Urinary bladder (tissue), 4 donors: Measurements from ENCODE around the gene CHTF8. TPM values are rescaled to one million over a fixed set of nuclear protein-coding genes. Genes with fewer than 3 reads are reported as not detected.
A peak's percentile ranks its signal among the peaks of the same experiment; 100 is the strongest.

Experiments used
- DNase-seq: peaks from one replicate; pipeline ENCODE4 v3.0.0-alpha.2; 2015; ENCODE audit errors: extremely low spot score
- H3K27ac ChIP-seq: one replicate; pipeline ENCODE4 v1.5.1; 2013; ENCODE audit warnings: low read depth, mild to moderate bottlenecking, moderate library complexity
- H3K36me3 ChIP-seq: one replicate; pipeline ENCODE4 v1.6.1; 2013; ENCODE audit warnings: mild to moderate bottlenecking, moderate library complexity; ENCODE audit not compliant: insufficient read depth
- H3K4me1 ChIP-seq: one replicate; pipeline ENCODE4 v1.6.1; 2013; ENCODE audit warnings: mild to moderate bottlenecking, moderate library complexity; ENCODE audit not compliant: insufficient read depth
- H3K4me3 ChIP-seq: one replicate; pipeline ENCODE4 v1.5.1; 2013; ENCODE audit warnings: low read depth, low read length
- WGBS: extraction: QIAGEN DNeasy Blood & Tissue Kit; methylation state at CpG from one replicate; pipeline ENCODE4 v1.1.7; 2013; 5-methylcytosine and 5-hydroxymethylcytosine counted together
- polyA plus RNA-seq: library from polyadenylated mRNA; stranded (reverse); fragments of 200-250 nt; gene quantifications from one replicate; pipeline ENCODE4 v1.2.3, GENCODE V29; 2013
- total RNA-seq: library from RNA; depleted of rRNA; stranded (reverse); fragments of >200 nt; gene quantifications from one replicate; pipeline ENCODE4 v1.2.3, GENCODE V29; 2014
- donor health status: healthy with polysubstance abuse.
- donor health status: healthy.

The CHTF8 gene
- total and polyA plus RNA-seq, 2 donors = 67.9 to 76.5 TPM

DNA sequence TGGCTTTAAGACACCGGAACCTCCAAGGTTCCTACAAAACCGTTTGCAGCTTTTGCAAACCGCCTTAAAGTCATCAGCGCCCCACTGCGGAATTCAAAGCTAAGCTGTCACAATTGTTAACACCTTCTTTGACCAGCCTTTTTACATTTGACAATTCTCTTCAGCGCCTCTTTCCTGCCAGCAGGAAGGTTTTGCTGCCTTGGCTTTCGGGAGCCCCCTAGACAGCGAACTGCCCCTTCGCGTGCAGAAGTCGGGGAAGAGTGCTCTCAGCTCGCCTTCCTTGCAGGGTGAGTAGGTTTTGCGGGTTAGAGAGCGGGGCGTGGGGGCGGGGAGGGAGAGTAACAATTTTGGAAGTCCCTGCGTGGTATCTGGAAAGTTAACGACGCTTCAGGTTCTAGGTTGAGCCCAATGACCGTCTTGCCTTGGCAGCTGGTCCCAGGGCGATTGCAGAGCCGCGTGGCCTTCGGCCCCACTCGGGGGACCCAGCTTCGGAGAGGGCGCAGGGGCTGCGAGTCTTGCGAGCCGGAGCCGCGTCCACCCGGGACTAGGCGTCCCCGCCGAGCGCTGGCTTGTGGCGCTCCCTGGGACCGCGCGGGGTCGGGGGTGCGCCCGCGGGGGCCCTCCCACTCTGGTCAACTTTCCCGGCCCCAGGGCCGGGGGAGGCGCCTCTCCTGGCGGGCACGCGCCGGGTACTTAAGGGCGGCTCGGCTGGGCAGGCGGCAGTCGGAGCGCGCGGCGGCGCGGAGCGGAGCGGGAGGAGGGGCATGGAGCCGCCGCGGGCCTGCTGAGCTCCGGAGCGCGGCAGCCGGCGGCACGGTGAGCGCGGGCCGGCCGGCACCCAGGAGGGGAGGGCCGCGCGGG is 26.7 kb downstream of the CHTF8 start, which contains the start of gene HAS3:
Gene HAS3, plus strand, starts transcription at position 153 of the 861 bp plus-strand sequence. CDS start 3,743 bp downstream, outside the sequence.
- Histone ChIP-seq H3K36me3 (no peaks in the 10 kb centered on the region), H3K4me3 (peak within 1 kb of the TSS; percentile 49), H3K27ac (no peak within 1 kb of the TSS), H3K4me1 (no peaks in the 10 kb centered on the region)
- no peak for DNase-seq
- under 1% methylated on average over 80 of the region's 80 CpGs for WGBS

DNA sequence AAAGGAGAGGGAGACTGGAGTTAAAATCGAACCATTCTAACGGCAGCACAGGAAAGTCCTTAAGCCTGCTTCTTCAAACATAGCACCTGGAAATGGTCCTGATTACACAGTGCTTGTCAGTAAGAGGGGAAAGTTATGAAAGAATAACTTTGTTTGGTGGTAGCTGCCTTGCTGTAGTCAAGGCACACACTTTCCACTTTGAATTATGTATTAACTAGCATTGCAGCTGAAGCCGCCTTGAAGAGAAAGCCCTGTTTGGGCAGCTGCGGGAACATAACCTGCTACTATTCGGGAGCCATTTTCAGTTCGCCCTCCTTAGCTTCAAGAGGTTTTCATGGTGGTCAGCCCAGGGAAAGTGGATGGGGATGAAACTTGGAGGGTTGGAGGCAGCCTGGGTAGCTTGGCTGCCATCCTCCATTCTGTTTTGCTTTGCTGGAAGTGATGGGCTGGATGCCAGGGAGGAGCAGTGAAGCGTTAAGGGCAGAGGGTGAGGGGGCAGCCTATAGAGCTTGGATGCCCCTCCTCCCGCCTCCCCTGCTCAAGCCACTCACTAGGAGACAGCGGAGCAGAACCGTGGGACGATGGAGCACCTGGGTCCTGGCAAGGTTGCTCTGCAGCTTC is 32.2 kb downstream of the CHTF8 start:
- Histone ChIP-seq H3K36me3 (no peaks in the 10 kb centered on the region), H3K4me3 (no peak overlapping the region), H3K4me1 (no peaks in the 10 kb centered on the region), H3K27ac (no peak overlapping the region)
- no peak for DNase-seq
- WGBS = 60% methylated on average over 11 of the region's 11 CpGs

DNA sequence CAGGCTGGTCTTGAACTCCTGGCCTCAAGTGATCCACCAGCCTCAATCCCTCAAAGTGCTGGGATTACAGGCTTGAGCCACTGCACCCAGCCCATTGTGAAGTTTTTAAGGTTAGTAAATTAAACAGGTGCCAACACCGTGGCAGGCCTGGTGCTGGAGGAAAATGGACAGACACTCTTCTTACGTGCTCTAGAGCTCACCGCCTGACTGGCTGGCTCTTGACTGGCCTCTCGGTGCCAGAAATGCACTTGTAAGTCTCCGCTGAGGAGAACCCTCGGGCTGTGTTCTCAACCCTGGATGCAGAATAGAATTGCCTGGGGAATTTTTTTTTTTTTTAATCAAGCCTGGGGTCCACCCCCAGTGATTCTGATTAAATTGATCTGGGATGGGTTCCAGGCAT is 37.2 kb downstream of the CHTF8 start:
- Histone ChIP-seq H3K4me1 (no peaks in the 10 kb centered on the region), H3K36me3 (no peaks in the 10 kb centered on the region), H3K27ac (no peak overlapping the region), H3K4me3 (no peak overlapping the region)
- WGBS = 82% methylated on average over 6 of the region's 6 CpGs
- no peak for DNase-seq

DNA sequence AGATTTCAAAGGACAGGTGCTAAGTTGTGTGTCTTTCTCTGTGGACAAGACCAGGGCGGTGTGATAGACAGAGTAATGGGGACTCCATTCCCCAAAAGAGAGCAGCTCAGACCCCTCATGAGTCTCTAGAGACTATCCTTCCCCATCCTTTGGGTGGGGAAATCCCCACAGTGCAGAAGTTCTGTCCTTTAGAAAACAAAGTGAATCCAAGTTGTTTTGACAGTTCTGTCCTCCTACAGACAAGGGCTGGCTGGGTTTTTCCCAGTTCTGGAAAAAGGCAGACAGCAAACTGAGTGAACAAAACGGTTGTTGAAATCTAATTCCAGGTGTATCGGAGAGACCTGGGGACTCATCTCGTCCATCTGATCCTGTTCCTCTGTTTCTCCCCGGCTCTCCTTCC is 37.9 kb downstream of the CHTF8 start:
- no peak overlapping the region for H3K27ac ChIP-seq
- 72% methylated on average over 5 of the region's 5 CpGs for WGBS
- no peaks in the 10 kb centered on the region for H3K4me1 ChIP-seq
- H3K4me3 ChIP-seq = no peak overlapping the region
- no peaks in the 10 kb centered on the region for H3K36me3 ChIP-seq
- no peak for DNase-seq

GRCh38 chr16:69093974-69094373 is 38.4 kb downstream of the CHTF8 start:
- no peak overlapping the region for H3K4me3 ChIP-seq
- 79% methylated on average over 3 of the region's 3 CpGs for whole genome bisulfite sequencing
- H3K27ac ChIP-seq = no peak overlapping the region
- DNase-seq = no peak
- no peaks in the 10 kb centered on the region for H3K4me1 ChIP-seq
- no peaks in the 10 kb centered on the region for H3K36me3 ChIP-seq

GRCh38 chr16:69089091-69089910 is 43.1 kb downstream of the CHTF8 start:
- DNase-seq = peak; percentile 39
- no peak overlapping the region for H3K4me3 ChIP-seq
- H3K36me3 ChIP-seq = peaks cover 1% of the 10 kb centered on the region
- 52% methylated on average over 16 of the region's 16 CpGs for WGBS
- H3K4me1 ChIP-seq = peaks cover 1% of the 10 kb centered on the region
- no peak overlapping the region for H3K27ac ChIP-seq

- WGBS = 85% methylated on average over 4 of the region's 4 CpGs
- no peak for DNase-seq
Measured at GRCh38 chr16:69088684-69089083, 43.7 kb downstream of the CHTF8 start.

DNA sequence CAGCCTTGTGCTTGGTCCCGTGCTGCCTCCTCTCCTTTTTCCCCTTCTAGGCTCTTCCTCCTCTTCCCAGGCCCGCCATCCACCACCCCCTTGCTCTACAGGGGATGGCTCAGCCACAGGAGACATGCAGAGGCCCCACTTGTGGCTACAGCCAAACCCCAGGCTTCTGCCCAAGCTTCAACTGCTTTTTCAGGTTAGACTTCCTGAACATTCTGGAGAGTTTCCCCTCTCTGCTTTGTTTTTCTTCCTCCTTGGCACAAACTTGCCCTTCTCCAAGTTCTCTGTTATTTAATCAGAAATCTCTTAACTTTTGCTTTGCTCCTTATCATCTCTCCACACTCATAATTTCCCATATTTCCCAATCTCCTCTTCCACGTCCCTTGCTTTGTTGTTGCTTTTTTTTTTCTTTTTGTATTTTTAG is 45.2 kb downstream of the CHTF8 start:
- Histone ChIP-seq H3K4me3 (no peak overlapping the region), H3K27ac (peak overlapping the region; percentile 84), H3K4me1 (peaks cover 1% of the 10 kb centered on the region), H3K36me3 (peaks cover 3% of the 10 kb centered on the region)
- 75% methylated on average over 3 of the region's 3 CpGs for WGBS
- DNase-seq = no peak

More at GRCh38 chr16:69088684-69089083, 43.7 kb downstream of the CHTF8 start:
- Histone ChIP-seq H3K4me3 (no peak overlapping the region), H3K36me3 (peaks cover 3% of the 10 kb centered on the region), H3K4me1 (peaks cover 1% of the 10 kb centered on the region), H3K27ac (no peak overlapping the region)

DNA sequence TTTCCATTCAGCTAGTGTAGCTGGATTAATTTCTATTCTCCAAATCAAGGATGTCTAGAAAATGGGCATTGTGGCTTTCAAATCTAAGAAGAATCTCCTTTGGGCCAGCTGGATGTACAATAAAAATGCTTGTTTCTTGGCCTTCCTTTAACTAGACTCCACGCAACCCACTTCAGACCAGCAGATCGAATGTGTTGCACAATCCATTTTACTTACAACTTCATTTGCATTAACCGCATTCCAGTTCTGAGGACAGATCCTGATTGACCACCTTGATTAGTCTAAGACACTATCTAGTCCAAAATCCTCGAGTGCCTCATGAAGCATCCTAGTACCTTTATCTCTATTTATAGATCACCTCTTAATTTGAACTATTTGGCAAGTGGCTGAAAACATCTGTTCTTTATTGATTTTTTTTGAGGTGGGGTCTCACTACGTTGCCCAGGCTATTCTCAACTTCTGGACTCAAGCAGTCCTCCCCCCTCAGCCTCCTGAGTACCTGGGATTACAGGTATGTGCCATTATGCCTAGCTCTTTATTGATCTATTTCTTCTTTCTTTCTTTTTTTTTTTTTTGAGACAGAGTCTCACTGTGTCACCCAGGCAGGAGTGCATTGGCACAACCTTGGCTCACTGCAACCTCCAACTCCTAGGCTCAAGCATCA is 47.2 kb downstream of the CHTF8 start:
- H3K4me1 ChIP-seq = peaks cover 1% of the 10 kb centered on the region
- H3K27ac ChIP-seq = no peak overlapping the region
- 87% methylated on average over 5 of the region's 5 CpGs for WGBS
- H3K36me3 ChIP-seq = peaks cover 3% of the 10 kb centered on the region
- H3K4me3 ChIP-seq = no peak overlapping the region
- no peak for DNase-seq

DNA sequence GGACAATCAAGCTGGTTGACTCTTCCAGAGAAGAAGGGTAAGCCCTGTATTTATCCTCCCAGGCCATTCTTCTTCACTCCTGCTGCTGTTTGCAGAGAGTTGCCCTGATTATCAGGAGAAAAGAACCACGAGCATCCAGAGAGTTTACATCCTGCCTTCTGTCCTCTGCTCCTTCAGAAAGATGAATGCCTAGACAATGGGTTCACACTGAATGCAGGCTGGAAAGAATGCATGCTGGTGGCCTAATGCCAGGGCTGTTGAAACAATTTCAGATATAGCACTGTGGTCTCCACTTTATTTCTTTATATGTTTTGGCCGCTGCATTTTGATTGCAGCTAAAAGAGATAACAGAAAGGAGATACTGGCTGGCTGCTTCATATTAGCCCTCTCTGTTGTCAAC is 48.1 kb downstream of the CHTF8 start:
- Histone ChIP-seq H3K27ac (no peak overlapping the region), H3K4me3 (no peak overlapping the region), H3K4me1 (peaks cover 1% of the 10 kb centered on the region), H3K36me3 (peaks cover 3% of the 10 kb centered on the region)
- DNase-seq = no peak
- WGBS = 38% methylated on average over 2 of the region's 2 CpGs

- Histone ChIP-seq H3K36me3 (peaks cover 3% of the 10 kb centered on the region), H3K4me1 (peaks cover 1% of the 10 kb centered on the region), H3K4me3 (no peak overlapping the region), H3K27ac (no peak overlapping the region)
- 95% methylated on average over 16 of the region's 16 CpGs for WGBS
- DNase-seq = no peak
Measured at GRCh38 chr16:69083306-69083941, 49.0 kb downstream of the CHTF8 start.

DNA sequence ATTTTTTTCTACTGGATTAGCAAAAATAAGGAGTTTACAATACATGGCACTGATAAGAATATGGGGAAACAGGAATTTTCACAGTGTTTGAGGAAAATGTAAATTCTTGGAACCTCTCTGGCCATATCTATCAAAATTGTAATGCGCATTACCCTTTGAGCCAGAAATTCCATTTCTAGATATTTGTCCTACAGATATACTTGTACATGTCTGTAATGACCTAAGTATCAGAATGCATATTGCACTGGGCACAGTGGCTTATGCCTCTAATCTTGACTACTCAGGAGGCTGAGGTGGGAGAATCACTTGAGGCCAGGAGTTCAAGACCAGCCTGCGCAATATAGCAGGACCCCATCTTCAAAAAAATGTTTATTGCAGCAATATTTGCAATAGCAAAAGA is 52.7 kb downstream of the CHTF8 start:
- Histone ChIP-seq H3K36me3 (peaks cover 3% of the 10 kb centered on the region), H3K4me3 (no peak overlapping the region), H3K27ac (no peak overlapping the region), H3K4me1 (no peaks in the 10 kb centered on the region)
- over 99% methylated on average over 2 of the region's 2 CpGs for WGBS
- DNase-seq = no peak

GRCh38 chr16:69078073-69078472 is 54.3 kb downstream of the CHTF8 start:
- Histone ChIP-seq H3K27ac (no peak overlapping the region), H3K36me3 (no peaks in the 10 kb centered on the region), H3K4me1 (no peaks in the 10 kb centered on the region), H3K4me3 (no peak overlapping the region)
- DNase-seq = no peak
- 81% methylated on average over 7 of the region's 7 CpGs for WGBS
